Ishikawa (cell line): ENCODE results near the gene TMEM252.

ENCODE experiments used
- CEBPB ChIP-seq: IDR thresholded peaks from 2 replicates; pipeline ENCODE4 v1.6.1; 2012
- EGR1 ChIP-seq: IDR thresholded peaks from 2 replicates; pipeline ENCODE4 v1.6.1; 2012
- FOXM1 ChIP-seq: IDR thresholded peaks from 2 replicates; pipeline ENCODE4 v1.6.1; 2012; ENCODE audit warnings: low read depth, borderline replicate concordance
- NFIC ChIP-seq: IDR thresholded peaks from 2 replicates; pipeline ENCODE4 v1.6.1; 2012
- RAD21 ChIP-seq: IDR thresholded peaks from 2 replicates; pipeline ENCODE4 v1.6.1; 2012; ENCODE audit warnings: low read depth
- REST ChIP-seq: IDR thresholded peaks from 2 replicates; pipeline ENCODE4 v1.6.1; 2012; ENCODE audit warnings: low read depth, mild to moderate bottlenecking
- TAF1 ChIP-seq: IDR thresholded peaks from 2 replicates; pipeline ENCODE4 v1.6.1; 2012; ENCODE audit warnings: low read depth, mild to moderate bottlenecking
- TEAD4 ChIP-seq: IDR thresholded peaks from 2 replicates; pipeline ENCODE4 v1.6.1; 2012
- YY1 ChIP-seq: IDR thresholded peaks from 2 replicates; pipeline ENCODE4 v1.6.1; 2012; ENCODE audit warnings: low read depth
- ZBTB7A ChIP-seq: IDR thresholded peaks from 2 replicates; pipeline ENCODE4 v1.6.1; 2012; ENCODE audit warnings: low read depth
- TF ChIP-seq, protein P1 (sequence below): IDR thresholded peaks from 2 replicates; pipeline ENCODE4 v1.6.1; 2012

- TF ChIP-seq, protein P1, sequence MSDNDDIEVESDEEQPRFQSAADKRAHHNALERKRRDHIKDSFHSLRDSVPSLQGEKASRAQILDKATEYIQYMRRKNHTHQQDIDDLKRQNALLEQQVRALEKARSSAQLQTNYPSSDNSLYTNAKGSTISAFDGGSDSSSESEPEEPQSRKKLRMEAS = no peak
- no peak for TF ChIP-seq RAD21
- no peak for TF ChIP-seq TAF1
- no peak for TF ChIP-seq CEBPB
- no peak for TF ChIP-seq ZBTB7A
- no peak for TF ChIP-seq TEAD4
- no peak for TF ChIP-seq EGR1
- no peak for TF ChIP-seq YY1
- TF ChIP-seq NFIC = no peak
- TF ChIP-seq REST = no peak
- TF ChIP-seq FOXM1 = no peak
Observed at GRCh38 chr9:68567565-68567964, 26.9 kb upstream of the TMEM252 start.
